ENCODE data around the gene COP1. TPM values are rescaled to one million over a fixed set of nuclear protein-coding genes. Genes with fewer than 3 reads are reported as not detected.
"Not testable (repeated sequence)": the region's sequence is repeated elsewhere in the genome, so short reads cannot be mapped to it uniquely, and the experiment has no call there.

The COP1 gene
- polyA plus RNA-seq, 3 donors, result 44.0 to 74.2 (median 68.6) TPM

DNA sequence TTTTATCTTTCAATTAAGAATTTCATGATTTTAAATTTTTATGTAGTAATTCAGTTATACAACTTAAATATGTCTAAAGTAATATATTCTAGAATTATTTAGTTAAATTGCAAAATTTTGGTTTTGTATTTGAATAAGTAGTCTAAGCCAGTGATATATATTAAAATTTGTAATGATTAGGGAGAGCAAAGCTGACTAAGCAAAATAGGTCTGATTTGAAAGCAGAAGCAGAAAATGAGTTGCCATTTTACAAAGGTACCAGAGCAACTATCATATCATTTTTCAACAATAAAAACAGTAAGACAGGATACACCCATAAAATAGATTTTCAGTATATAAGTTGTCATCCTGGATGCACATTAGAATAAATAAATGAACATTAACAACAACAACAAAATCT, 177.9 kb downstream of the COP1 start:
- Mint-ChIP-seq H3K4me3 (no peak overlapping the region), H3K27me3 (ENCODE audit: low read depth in 3 of 3) (no peaks in the 10 kb centered on the region)

GRCh38 chr1:176027934-176028333, 179.2 kb downstream of the COP1 start:
- H3K27ac Mint-ChIP-seq, result peak overlapping the region in 2 of 7 donors; percentile 29 to 30

More for the DNA sequence above, 177.9 kb downstream of the COP1 start:
- peaks cover 47 to 57% of the 10 kb centered on the region in 2 donors for H3K36me3 Mint-ChIP-seq
- H3K27ac ChIP-seq (ENCODE audit: low read depth in 1 of 2, low read length in 2 of 2), result no peak overlapping the region
- H3K36me3 ChIP-seq (replicated peaks in 1 of 2; ENCODE audit: control insufficient read depth in 1 of 2, insufficient read depth in 2 of 2, low read length in 2 of 2), result peaks cover 44 to 77% of the 10 kb centered on the region in 2 donors
- intact Hi-C loops (cut with micrococcal nuclease), result no loop called here
- H3K9me3 Mint-ChIP-seq, result no peaks in the 10 kb centered on the region
- no peaks in the 10 kb centered on the region for H3K9me3 ChIP-seq (replicated peaks in 1 of 2; ENCODE audit: control insufficient read depth in 1 of 2, insufficient read depth in 1 of 2, low read length in 2 of 2)
- no peak overlapping the region for H2AFZ ChIP-seq (ENCODE audit: insufficient read depth, low read depth, low read length, poor library complexity, severe bottlenecking)
- no peak overlapping the region for H3K4me2 ChIP-seq (replicated peaks; ENCODE audit: extremely low read depth, low read length, poor library complexity, severe bottlenecking)
- no peaks in the 10 kb centered on the region for H3K27me3 ChIP-seq (ENCODE audit: control insufficient read depth in 2 of 2, insufficient read depth in 2 of 2, low read length in 2 of 2)
- H3K27ac Mint-ChIP-seq, result no peak overlapping the region
- TF ChIP-seq, protein P1, sequence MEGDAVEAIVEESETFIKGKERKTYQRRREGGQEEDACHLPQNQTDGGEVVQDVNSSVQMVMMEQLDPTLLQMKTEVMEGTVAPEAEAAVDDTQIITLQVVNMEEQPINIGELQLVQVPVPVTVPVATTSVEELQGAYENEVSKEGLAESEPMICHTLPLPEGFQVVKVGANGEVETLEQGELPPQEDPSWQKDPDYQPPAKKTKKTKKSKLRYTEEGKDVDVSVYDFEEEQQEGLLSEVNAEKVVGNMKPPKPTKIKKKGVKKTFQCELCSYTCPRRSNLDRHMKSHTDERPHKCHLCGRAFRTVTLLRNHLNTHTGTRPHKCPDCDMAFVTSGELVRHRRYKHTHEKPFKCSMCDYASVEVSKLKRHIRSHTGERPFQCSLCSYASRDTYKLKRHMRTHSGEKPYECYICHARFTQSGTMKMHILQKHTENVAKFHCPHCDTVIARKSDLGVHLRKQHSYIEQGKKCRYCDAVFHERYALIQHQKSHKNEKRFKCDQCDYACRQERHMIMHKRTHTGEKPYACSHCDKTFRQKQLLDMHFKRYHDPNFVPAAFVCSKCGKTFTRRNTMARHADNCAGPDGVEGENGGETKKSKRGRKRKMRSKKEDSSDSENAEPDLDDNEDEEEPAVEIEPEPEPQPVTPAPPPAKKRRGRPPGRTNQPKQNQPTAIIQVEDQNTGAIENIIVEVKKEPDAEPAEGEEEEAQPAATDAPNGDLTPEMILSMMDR (IDR thresholded peaks at IDR 0.05), result no peak
- no peaks in the 10 kb centered on the region for H3K4me1 Mint-ChIP-seq
- no peak overlapping the region for H3K9ac ChIP-seq (ENCODE audit: insufficient read depth, low read length, poor library complexity, severe bottlenecking)
- H4K20me1 ChIP-seq (ENCODE audit: insufficient read depth, low read length), result peaks cover 54% of the 10 kb centered on the region
- H3K4me3 ChIP-seq (replicated peaks in 1 of 3; ENCODE audit: low read depth in 2 of 3, low read length in 3 of 3), result no peak overlapping the region
- no peak for DNase-seq
- no peaks in the 10 kb centered on the region for H3K79me2 ChIP-seq (ENCODE audit: insufficient read depth, low read length)
- H3K4me1 ChIP-seq (ENCODE audit: control insufficient read depth in 1 of 2, insufficient read depth in 2 of 2, low read length in 2 of 2), result no peaks in the 10 kb centered on the region

More at GRCh38 chr1:176027934-176028333, 179.2 kb downstream of the COP1 start:
- H3K9ac ChIP-seq (ENCODE audit: insufficient read depth, low read length, poor library complexity, severe bottlenecking); H3K27me3 ChIP-seq (ENCODE audit: control insufficient read depth in 2 of 2, insufficient read depth in 2 of 2, low read length in 2 of 2); H3K79me2 ChIP-seq (ENCODE audit: insufficient read depth, low read length); H3K4me1 Mint-ChIP-seq; H3K4me1 ChIP-seq (ENCODE audit: control insufficient read depth in 1 of 2, insufficient read depth in 2 of 2, low read length in 2 of 2); H3K9me3 ChIP-seq (replicated peaks in 1 of 2; ENCODE audit: control insufficient read depth in 1 of 2, insufficient read depth in 1 of 2, low read length in 2 of 2); H3K4me3 Mint-ChIP-seq; H3K4me2 ChIP-seq (replicated peaks; ENCODE audit: extremely low read depth, low read length, poor library complexity, severe bottlenecking); DNase-seq; H3K27me3 Mint-ChIP-seq (ENCODE audit: low read depth in 3 of 3); H3K27ac ChIP-seq (ENCODE audit: low read depth in 1 of 2, low read length in 2 of 2); H3K9me3 Mint-ChIP-seq; H3K4me3 ChIP-seq (replicated peaks in 1 of 3; ENCODE audit: low read depth in 2 of 3, low read length in 3 of 3); intact Hi-C loops (cut with micrococcal nuclease); H2AFZ ChIP-seq (ENCODE audit: insufficient read depth, low read depth, low read length, poor library complexity, severe bottlenecking): not testable (repeated sequence)
- H3K36me3 Mint-ChIP-seq, result peaks cover 54 to 65% of the 10 kb centered on the region in 2 donors
- WGBS (ENCODE audit: insufficient coverage), result no CpG with 5 or more reads among the region's 4 CpGs
- Histone ChIP-seq H4K20me1 (ENCODE audit: insufficient read depth, low read length) (peaks cover 52% of the 10 kb centered on the region), H3K36me3 (replicated peaks in 1 of 2; ENCODE audit: control insufficient read depth in 1 of 2, insufficient read depth in 2 of 2, low read length in 2 of 2) (peaks cover 46 to 82% of the 10 kb centered on the region in 2 donors)

Measured in CD14-positive monocyte (primary cell).